Measurements from ENCODE around the gene SH3RF2.

GRCh38 chr5:146005723-146006122 is 69.3 kb downstream of the SH3RF2 start:
- TF ChIP-seq POLR2AphosphoS5 (IDR thresholded peaks at IDR 0.05; ENCODE audit: low read depth, low read length) (no peak), SIN3A (IDR thresholded peaks at IDR 0.05; ENCODE audit: borderline replicate concordance, insufficient read depth, low read length) (no peak)
